Measurements from ENCODE around the gene KCNIP1.

GRCh38 chr5:170614065-170614490 lies 110.3 kb downstream of the KCNIP1 start:
- TF ChIP-seq, protein P1, sequence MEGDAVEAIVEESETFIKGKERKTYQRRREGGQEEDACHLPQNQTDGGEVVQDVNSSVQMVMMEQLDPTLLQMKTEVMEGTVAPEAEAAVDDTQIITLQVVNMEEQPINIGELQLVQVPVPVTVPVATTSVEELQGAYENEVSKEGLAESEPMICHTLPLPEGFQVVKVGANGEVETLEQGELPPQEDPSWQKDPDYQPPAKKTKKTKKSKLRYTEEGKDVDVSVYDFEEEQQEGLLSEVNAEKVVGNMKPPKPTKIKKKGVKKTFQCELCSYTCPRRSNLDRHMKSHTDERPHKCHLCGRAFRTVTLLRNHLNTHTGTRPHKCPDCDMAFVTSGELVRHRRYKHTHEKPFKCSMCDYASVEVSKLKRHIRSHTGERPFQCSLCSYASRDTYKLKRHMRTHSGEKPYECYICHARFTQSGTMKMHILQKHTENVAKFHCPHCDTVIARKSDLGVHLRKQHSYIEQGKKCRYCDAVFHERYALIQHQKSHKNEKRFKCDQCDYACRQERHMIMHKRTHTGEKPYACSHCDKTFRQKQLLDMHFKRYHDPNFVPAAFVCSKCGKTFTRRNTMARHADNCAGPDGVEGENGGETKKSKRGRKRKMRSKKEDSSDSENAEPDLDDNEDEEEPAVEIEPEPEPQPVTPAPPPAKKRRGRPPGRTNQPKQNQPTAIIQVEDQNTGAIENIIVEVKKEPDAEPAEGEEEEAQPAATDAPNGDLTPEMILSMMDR (IDR thresholded peaks at IDR 0.05), result no peak
- TF ChIP-seq POLR2A (IDR thresholded peaks at IDR 0.05), result no peak
